ENCODE results near the gene IL25. TPM values are rescaled to one million over a fixed set of nuclear protein-coding genes. Genes with fewer than 3 reads are reported as not detected.
"Not testable (repeated sequence)": the region's sequence is repeated elsewhere in the genome, so short reads cannot be mapped to it uniquely, and the experiment has no call there.

The IL25 gene
- total RNA-seq, 1 donor from 2014 or later = not detected

DNA sequence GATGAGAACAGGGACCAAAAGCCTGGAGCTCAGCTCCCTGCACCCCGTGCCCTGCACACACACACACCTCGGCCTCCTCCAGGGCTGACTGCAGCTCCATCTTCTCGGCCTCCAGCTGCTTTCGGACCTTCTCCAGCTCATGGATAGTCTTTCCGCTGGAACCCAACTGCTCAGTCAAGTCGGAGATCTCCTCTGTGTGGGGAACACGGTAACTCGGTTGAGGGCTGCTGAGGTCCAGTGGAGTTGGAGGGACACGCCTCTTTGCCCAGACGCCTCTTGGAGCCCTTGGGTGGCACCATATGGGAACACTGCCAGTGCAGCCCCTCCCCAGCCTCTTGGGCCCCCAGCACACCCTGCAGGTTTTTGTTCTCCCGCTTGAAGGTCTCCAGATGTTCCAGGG is 44.2 kb downstream of the IL25 start:
- H3K27ac ChIP-seq = no peak overlapping the region
- H3K36me3 ChIP-seq = no peaks in the 10 kb centered on the region
- TF ChIP-seq, protein P1, sequence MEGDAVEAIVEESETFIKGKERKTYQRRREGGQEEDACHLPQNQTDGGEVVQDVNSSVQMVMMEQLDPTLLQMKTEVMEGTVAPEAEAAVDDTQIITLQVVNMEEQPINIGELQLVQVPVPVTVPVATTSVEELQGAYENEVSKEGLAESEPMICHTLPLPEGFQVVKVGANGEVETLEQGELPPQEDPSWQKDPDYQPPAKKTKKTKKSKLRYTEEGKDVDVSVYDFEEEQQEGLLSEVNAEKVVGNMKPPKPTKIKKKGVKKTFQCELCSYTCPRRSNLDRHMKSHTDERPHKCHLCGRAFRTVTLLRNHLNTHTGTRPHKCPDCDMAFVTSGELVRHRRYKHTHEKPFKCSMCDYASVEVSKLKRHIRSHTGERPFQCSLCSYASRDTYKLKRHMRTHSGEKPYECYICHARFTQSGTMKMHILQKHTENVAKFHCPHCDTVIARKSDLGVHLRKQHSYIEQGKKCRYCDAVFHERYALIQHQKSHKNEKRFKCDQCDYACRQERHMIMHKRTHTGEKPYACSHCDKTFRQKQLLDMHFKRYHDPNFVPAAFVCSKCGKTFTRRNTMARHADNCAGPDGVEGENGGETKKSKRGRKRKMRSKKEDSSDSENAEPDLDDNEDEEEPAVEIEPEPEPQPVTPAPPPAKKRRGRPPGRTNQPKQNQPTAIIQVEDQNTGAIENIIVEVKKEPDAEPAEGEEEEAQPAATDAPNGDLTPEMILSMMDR (IDR thresholded peaks at IDR 0.05) = no peak
- H3K27me3 ChIP-seq = no peaks in the 10 kb centered on the region
- no peak overlapping the region for H3K4me3 ChIP-seq
- intact Hi-C loops (cut with DNase I) = no loop called here
- no peaks in the 10 kb centered on the region for H3K9me3 ChIP-seq
- no peaks in the 10 kb centered on the region for H3K4me1 ChIP-seq
- no peak for DNase-seq (ENCODE audit: low spot score in 2 of 2)

DNA sequence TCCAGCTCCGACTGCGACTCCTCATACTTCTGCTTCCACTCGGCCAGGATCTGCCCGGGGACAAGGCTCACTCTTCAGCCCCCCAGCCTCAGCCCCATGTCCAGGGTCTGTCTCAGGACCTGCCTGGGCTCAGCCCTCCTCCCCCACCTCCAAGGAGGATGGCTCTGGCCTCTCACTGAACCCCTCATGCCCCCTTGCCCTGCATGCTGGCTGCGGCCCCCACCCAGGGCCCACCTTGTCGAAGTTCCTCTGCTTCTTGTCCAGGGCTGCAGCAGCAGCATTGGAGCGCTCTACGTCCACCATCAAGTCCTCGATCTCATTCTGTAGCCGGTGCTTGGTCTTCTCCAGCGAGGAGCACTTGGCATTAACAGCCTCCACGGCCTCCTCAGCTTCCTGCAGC is 44.7 kb downstream of the IL25 start:
- H3K36me3 ChIP-seq; intact Hi-C loops (cut with DNase I); H3K4me3 ChIP-seq; DNase-seq (ENCODE audit: low spot score in 2 of 2); H3K27me3 ChIP-seq; H3K27ac ChIP-seq; H3K9me3 ChIP-seq; H3K4me1 ChIP-seq: not testable (repeated sequence)

DNA sequence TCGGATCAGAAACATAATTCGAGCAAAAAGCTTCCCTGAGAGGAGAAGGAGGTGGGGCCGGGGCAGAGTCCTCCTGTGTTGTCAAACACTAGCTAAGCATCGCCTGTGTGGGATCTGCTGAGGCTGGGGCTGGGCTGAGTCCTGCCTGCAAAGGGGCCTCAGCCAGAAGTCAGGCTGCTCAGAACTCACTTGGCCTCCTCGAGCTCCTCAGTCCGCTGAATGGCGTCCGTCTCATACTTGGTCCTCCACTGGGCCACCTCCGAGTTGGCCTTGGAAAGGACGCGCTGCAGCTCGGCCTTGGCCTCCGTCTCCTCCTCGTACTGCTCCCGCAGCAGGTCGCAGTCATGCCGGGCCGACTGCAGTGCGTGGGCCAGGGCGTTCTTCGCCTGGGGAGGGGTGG is 45.4 kb downstream of the IL25 start:
- Histone ChIP-seq H3K4me3 (no peak overlapping the region), H3K9me3 (no peaks in the 10 kb centered on the region), H3K27me3 (no peaks in the 10 kb centered on the region), H3K27ac (no peak overlapping the region), H3K36me3 (no peaks in the 10 kb centered on the region), H3K4me1 (no peaks in the 10 kb centered on the region)
- no peak for DNase-seq (ENCODE audit: low spot score in 2 of 2)
- intact Hi-C loops (cut with DNase I) = no loop called here
- TF ChIP-seq, protein P1 (IDR thresholded peaks at IDR 0.05) = no peak

DNA sequence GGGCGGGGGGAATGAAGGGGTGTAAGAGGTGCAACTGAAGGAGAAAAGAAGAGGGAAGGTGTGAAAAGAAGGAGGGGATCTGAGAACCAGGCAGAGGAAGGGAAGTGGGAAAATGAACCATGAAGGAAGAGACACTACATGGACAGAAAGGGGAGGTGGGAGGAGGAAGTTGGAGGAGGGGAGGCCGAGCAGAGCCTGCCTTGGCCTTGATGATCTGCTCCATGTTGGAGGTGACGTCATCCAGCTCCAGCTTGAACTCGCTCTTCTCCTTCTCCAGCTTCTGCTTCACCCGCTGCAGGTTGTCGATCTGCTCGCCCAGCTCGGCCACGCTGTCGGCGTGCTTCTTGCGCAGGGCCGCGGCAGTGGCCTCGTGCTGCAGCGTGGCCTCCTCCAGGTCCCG is 47.0 kb downstream of the IL25 start:
- H3K4me3 ChIP-seq; H3K36me3 ChIP-seq; DNase-seq (ENCODE audit: low spot score in 2 of 2); intact Hi-C loops (cut with DNase I); H3K27me3 ChIP-seq; H3K4me1 ChIP-seq; H3K27ac ChIP-seq; H3K9me3 ChIP-seq: not testable (repeated sequence)

DNA sequence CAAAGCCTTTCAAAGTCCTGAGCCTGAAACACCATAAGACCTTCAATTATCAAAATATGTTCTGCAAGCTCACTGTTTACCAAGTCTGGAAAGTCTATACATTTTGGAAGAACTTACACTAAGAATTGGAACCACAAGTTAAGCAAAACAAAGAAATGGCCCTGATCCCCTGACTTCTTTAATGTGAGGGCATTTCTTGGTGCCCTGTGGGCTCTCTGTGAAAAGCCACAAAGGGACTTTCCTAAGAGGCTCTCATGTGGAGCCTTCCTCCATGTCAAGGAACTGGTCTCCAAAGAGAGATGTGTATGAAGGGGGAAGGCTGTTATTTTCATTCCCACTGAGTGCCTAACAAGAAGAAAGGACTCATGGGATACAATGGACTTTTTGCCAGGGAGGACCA is 49.0 kb downstream of the IL25 start:
- Histone ChIP-seq H3K4me3 (no peak overlapping the region), H3K27me3 (no peaks in the 10 kb centered on the region), H3K9me3 (no peaks in the 10 kb centered on the region), H3K4me1 (no peaks in the 10 kb centered on the region), H3K27ac (no peak overlapping the region), H3K36me3 (no peaks in the 10 kb centered on the region)
- TF ChIP-seq, protein P1 (IDR thresholded peaks at IDR 0.05) = no peak
- intact Hi-C loops (cut with DNase I) = no loop called here
- DNase-seq (ENCODE audit: low spot score in 2 of 2) = no peak

DNA sequence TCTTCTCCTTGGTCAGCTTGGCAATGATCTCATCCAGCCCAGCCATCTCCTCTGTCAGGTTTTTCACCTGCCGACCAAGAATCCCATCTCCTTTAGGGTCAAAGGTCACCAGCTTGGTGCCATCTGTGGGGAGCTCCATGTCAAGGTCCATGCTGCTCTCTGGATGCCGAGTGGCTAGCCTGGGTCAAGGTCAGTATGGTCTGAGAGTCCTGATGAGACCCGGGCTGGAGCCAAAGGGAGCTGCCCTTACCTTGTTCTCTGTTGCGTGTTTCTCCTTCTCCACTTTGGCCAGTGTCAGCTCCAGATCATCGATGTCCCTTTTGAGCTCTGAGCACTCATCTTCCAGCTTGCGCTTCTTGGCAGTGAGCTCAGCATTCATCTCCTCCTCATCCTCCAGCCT is 51.0 kb downstream of the IL25 start:
- TF ChIP-seq, protein P1 (IDR thresholded peaks at IDR 0.05) = no peak
- intact Hi-C loops (cut with DNase I) = no loop called here
- no peak for DNase-seq (ENCODE audit: low spot score in 2 of 2)
- Histone ChIP-seq H3K9me3 (no peaks in the 10 kb centered on the region), H3K4me1 (no peaks in the 10 kb centered on the region), H3K4me3 (no peak overlapping the region), H3K27me3 (no peaks in the 10 kb centered on the region), H3K27ac (no peak overlapping the region), H3K36me3 (no peaks in the 10 kb centered on the region)

DNA sequence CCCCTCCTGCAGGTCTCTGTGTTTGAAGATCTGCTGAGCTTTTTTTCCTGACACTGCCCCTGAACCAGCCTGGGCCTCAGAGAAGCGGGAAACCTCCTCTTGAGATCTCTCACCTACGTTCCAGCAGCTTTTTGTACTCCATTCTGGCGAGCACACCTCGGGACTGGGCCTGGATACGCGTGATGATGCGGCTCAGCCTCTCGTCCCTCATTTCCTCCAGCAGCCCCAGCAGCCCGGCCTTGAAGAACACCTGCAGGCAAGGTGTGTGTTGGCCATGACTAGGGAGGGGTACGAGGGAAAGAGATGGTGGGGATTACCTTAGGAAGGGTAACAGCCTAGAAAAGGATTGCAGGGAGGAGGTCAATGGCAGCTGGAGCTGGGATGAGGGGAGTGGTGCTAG is 52.6 kb downstream of the IL25 start:
- TF ChIP-seq, protein P1 (IDR thresholded peaks at IDR 0.05) = no peak
- H3K9me3 ChIP-seq = no peaks in the 10 kb centered on the region
- H3K27ac ChIP-seq = no peak overlapping the region
- no peak overlapping the region for H3K4me3 ChIP-seq
- H3K27me3 ChIP-seq = no peaks in the 10 kb centered on the region
- H3K36me3 ChIP-seq = no peaks in the 10 kb centered on the region
- intact Hi-C loops (cut with DNase I) = no loop called here
- DNase-seq (ENCODE audit: low spot score in 2 of 2) = no peak
- no peaks in the 10 kb centered on the region for H3K4me1 ChIP-seq

DNA sequence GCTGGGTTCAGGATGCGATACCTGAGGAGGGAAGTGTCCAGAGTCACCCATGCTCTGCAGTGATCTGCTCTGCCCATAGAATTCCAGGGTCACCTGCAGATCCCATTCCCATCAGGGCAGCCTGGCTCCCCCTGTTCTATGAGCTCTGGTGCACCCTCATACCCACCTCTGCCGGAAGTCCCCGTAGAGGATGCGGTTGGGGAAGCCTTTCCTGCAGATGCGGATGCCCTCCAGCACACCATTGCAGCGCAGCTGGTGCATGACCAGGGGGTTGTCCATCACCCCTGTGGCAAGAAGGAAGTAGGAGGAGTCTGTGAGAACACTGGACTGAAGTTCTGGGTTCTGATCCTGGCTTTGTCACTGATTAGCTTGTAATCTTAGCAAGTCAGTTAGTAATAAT is 53.2 kb downstream of the IL25 start:
- H3K36me3 ChIP-seq; H3K27ac ChIP-seq; intact Hi-C loops (cut with DNase I); H3K9me3 ChIP-seq; H3K27me3 ChIP-seq; H3K4me1 ChIP-seq; H3K4me3 ChIP-seq; DNase-seq (ENCODE audit: low spot score in 2 of 2): not testable (repeated sequence)
